HL-60 (cell line): ENCODE results near the gene PIGK.

ENCODE experiments used
- DNase-seq, 2 experiments: peaks; one replicate each; pipeline ENCODE4 v3.0.0-alpha.2; 2010 to 2020; ENCODE audit warnings: low read depth in 1 of 2, low spot score in 1 of 2
- H3K27ac ChIP-seq: fragments of 250-450 bp; sonication (Bioruptor Pico); replicated peaks from 2 replicates; pipeline ENCODE4 v1.5.1; 2020; ENCODE audit warnings: mild to moderate bottlenecking, moderate library complexity
- H3K27me3 ChIP-seq: fragments of 250-450 bp; sonication (Bioruptor Pico); 2 replicates; pipeline ENCODE4 v1.5.1; 2021; ENCODE audit warnings: mild to moderate bottlenecking, moderate library complexity; ENCODE audit not compliant: insufficient read depth, poor library complexity, severe bottlenecking
- H3K4me3 ChIP-seq: replicated peaks from 2 replicates; pipeline ENCODE4 v1.5.1; 2011; ENCODE audit warnings: mild to moderate bottlenecking, control low read depth, low read length; ENCODE audit not compliant: insufficient read depth
- CTCF ChIP-seq: IDR thresholded peaks from one replicate; pipeline ENCODE4 v1.5.1; 2011; ENCODE audit warnings: low read length, control low read depth, inconsistent platforms; ENCODE audit not compliant: insufficient read depth
- GABPA ChIP-seq: IDR thresholded peaks from 2 replicates; pipeline ENCODE4 v1.6.1; 2012; ENCODE audit warnings: low read depth
- POLR2AphosphoS5 ChIP-seq: IDR thresholded peaks from 2 replicates; pipeline ENCODE4 v1.6.1; 2012; ENCODE audit warnings: low read depth
- REST ChIP-seq: IDR thresholded peaks from 2 replicates; pipeline ENCODE4 v1.6.1; 2012; ENCODE audit warnings: low read depth; ENCODE audit not compliant: insufficient replicate concordance
- SPI1 ChIP-seq: IDR thresholded peaks from 2 replicates; pipeline ENCODE4 v1.6.1; 2012; ENCODE audit warnings: low read depth, mild to moderate bottlenecking, borderline replicate concordance

PIGK gene

GRCh38 chr1:77228836-77229235 is 9.6 kb upstream of the PIGK start:
- no peak overlapping the region for H3K4me3 ChIP-seq
- TF ChIP-seq CTCF, result no peak
- TF ChIP-seq GABPA, result no peak
- TF ChIP-seq REST, result no peak
- TF ChIP-seq POLR2AphosphoS5, result no peak
- no peak for TF ChIP-seq SPI1
- DNase-seq, result no peak
- no peak overlapping the region for H3K27ac ChIP-seq
- no peaks in the 10 kb centered on the region for H3K27me3 ChIP-seq

GRCh38 chr1:77227381-77227780 is 8.2 kb upstream of the PIGK start:
- H3K27me3 ChIP-seq, result no peaks in the 10 kb centered on the region
- TF ChIP-seq GABPA, result no peak
- no peak for TF ChIP-seq REST
- peak; percentile 69; the same call in 1 of the 2 replicates for TF ChIP-seq SPI1
- peak in 1 of 2 experiments; percentile 65 for DNase-seq

GRCh38 chr1:77222496-77222895 is 3.3 kb upstream of the PIGK start:
- Histone ChIP-seq H3K27me3 (no peaks in the 10 kb centered on the region), H3K27ac (no peak overlapping the region), H3K4me3 (no peak overlapping the region)
- TF ChIP-seq CTCF (no peak), GABPA (no peak), SPI1 (no peak), POLR2AphosphoS5 (no peak), REST (no peak)
- no peak for DNase-seq

More at GRCh38 chr1:77227381-77227780, 8.2 kb upstream of the PIGK start:
- Histone ChIP-seq H3K27ac (peak overlapping the region; percentile 53), H3K4me3 (no peak overlapping the region)
